ENCODE data around the gene SCG3. TPM values are rescaled to one million over a fixed set of nuclear protein-coding genes. Genes with fewer than 3 reads are reported as not detected.
"Not testable (repeated sequence)": the region's sequence is repeated elsewhere in the genome, so short reads cannot be mapped to it uniquely, and the experiment has no call there.

Gene SCG3
- total RNA-seq, 1 donor from 2014 or later, result not detected

GRCh38 chr15:51649659-51650521 is 31.4 kb upstream of the SCG3 start:
- Histone ChIP-seq H3K9me3 (no peaks in the 10 kb centered on the region), H3K4me3 (no peak overlapping the region), H3K4me1 (no peaks in the 10 kb centered on the region), H3K27me3 (no peaks in the 10 kb centered on the region), H3K36me3 (no peaks in the 10 kb centered on the region), H3K27ac (no peak overlapping the region)
- no peak for DNase-seq (ENCODE audit: low spot score in 2 of 2)
- intact Hi-C loops (cut with DNase I), result loop anchor here (1.0 kb wide), 1 partner anchor 126 kb away; no protein-coding TSS in a partner anchor
- peak; percentile 49 to 74 (median 62) for TF ChIP-seq CTCF (IDR thresholded peaks at IDR 0.05)

- Histone ChIP-seq H3K27me3 (no peaks in the 10 kb centered on the region), H3K4me3 (no peak overlapping the region), H3K9me3 (no peaks in the 10 kb centered on the region), H3K4me1 (no peaks in the 10 kb centered on the region), H3K36me3 (no peaks in the 10 kb centered on the region), H3K27ac (no peak overlapping the region)
- intact Hi-C loops (cut with DNase I), result no loop called here
- TF ChIP-seq CTCF (IDR thresholded peaks at IDR 0.05), result no peak
- no peak for DNase-seq (ENCODE audit: low spot score in 2 of 2)
These were observed 29.1 kb upstream of the SCG3 start for GRCh38 chr15:51652084-51652668.

- H3K27me3 ChIP-seq; H3K4me1 ChIP-seq; H3K27ac ChIP-seq; H3K9me3 ChIP-seq; H3K4me3 ChIP-seq; H3K36me3 ChIP-seq; intact Hi-C loops (cut with DNase I); DNase-seq (ENCODE audit: low spot score in 2 of 2): not testable (repeated sequence)
These were observed 25.8 kb upstream of the SCG3 start for GRCh38 chr15:51655401-51656057.

GRCh38 chr15:51658664-51659063 is 22.6 kb upstream of the SCG3 start:
- H3K36me3 ChIP-seq, result no peaks in the 10 kb centered on the region
- no peaks in the 10 kb centered on the region for H3K27me3 ChIP-seq
- TF ChIP-seq CTCF (IDR thresholded peaks at IDR 0.05), result no peak
- intact Hi-C loops (cut with DNase I), result no loop called here
- DNase-seq (ENCODE audit: low spot score in 2 of 2), result no peak
- no peaks in the 10 kb centered on the region for H3K9me3 ChIP-seq
- H3K27ac ChIP-seq, result no peak overlapping the region
- no peaks in the 10 kb centered on the region for H3K4me1 ChIP-seq
- H3K4me3 ChIP-seq, result no peak overlapping the region

- TF ChIP-seq CTCF (IDR thresholded peaks at IDR 0.05), result no peak
- intact Hi-C loops (cut with DNase I), result no loop called here
- Histone ChIP-seq H3K27me3 (no peaks in the 10 kb centered on the region), H3K36me3 (no peaks in the 10 kb centered on the region), H3K4me1 (no peaks in the 10 kb centered on the region), H3K27ac (no peak overlapping the region), H3K9me3 (no peaks in the 10 kb centered on the region), H3K4me3 (no peak overlapping the region)
- DNase-seq (ENCODE audit: low spot score in 2 of 2), result no peak
These were observed 20.2 kb upstream of the SCG3 start for GRCh38 chr15:51661072-51661471.

GRCh38 chr15:51667478-51667877 is 13.8 kb upstream of the SCG3 start:
- Histone ChIP-seq H3K36me3 (no peaks in the 10 kb centered on the region), H3K9me3 (no peaks in the 10 kb centered on the region), H3K4me1 (no peaks in the 10 kb centered on the region), H3K27me3 (no peaks in the 10 kb centered on the region), H3K4me3 (no peak overlapping the region), H3K27ac (no peak overlapping the region)
- intact Hi-C loops (cut with DNase I), result no loop called here
- no peak for TF ChIP-seq CTCF (IDR thresholded peaks at IDR 0.05)
- no peak for DNase-seq (ENCODE audit: low spot score in 2 of 2)
